Measurements from ENCODE around the gene PEPD. TPM values are rescaled to one million over a fixed set of nuclear protein-coding genes. Genes with fewer than 3 reads are reported as not detected.

The PEPD gene
- total and polyA plus RNA-seq, 10 of the 15 experiments (the other 5 are each of a cell fraction or from before 2014, with no cell fraction given), result 1.4 to 52.0 (median 20.2) TPM

- no peak for TF ChIP-seq NR2C1 (IDR thresholded peaks at IDR 0.05)
- TF ChIP-seq SMAD5 (IDR thresholded peaks at IDR 0.05; ENCODE audit: low read depth), result no peak
- peak; percentile 64; the same call in 1 of the 2 replicates for TF ChIP-seq SIN3A (IDR thresholded peaks at IDR 0.05; ENCODE audit: low read depth, low read length)
- TF ChIP-seq ZNF687 (IDR thresholded peaks at IDR 0.05), result peak; percentile 53
- peak; percentile 34; the same call in 1 of the 2 replicates for TF ChIP-seq ZNF217 (IDR thresholded peaks at IDR 0.05)
- TF ChIP-seq BMI1 (IDR thresholded peaks at IDR 0.05; ENCODE audit: borderline replicate concordance), result no peak
- no peak for TF ChIP-seq BCL3 (IDR thresholded peaks at IDR 0.05; ENCODE audit: borderline replicate concordance, insufficient read depth, low read depth, low read length, poor library complexity, severe bottlenecking)
- TF ChIP-seq, protein P1, sequence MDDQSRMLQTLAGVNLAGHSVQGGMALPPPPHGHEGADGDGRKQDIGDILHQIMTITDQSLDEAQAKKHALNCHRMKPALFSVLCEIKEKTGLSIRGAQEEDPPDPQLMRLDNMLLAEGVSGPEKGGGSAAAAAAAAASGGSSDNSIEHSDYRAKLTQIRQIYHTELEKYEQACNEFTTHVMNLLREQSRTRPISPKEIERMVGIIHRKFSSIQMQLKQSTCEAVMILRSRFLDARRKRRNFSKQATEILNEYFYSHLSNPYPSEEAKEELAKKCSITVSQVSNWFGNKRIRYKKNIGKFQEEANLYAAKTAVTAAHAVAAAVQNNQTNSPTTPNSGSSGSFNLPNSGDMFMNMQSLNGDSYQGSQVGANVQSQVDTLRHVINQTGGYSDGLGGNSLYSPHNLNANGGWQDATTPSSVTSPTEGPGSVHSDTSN (IDR thresholded peaks at IDR 0.05; ENCODE audit: insufficient replicate concordance, low read depth, low read length), result peak; percentile 98
- no peak for TF ChIP-seq POLR2AphosphoS2 (IDR thresholded peaks at IDR 0.05; ENCODE audit: low read depth, low read length)
- TF ChIP-seq, protein P2, sequence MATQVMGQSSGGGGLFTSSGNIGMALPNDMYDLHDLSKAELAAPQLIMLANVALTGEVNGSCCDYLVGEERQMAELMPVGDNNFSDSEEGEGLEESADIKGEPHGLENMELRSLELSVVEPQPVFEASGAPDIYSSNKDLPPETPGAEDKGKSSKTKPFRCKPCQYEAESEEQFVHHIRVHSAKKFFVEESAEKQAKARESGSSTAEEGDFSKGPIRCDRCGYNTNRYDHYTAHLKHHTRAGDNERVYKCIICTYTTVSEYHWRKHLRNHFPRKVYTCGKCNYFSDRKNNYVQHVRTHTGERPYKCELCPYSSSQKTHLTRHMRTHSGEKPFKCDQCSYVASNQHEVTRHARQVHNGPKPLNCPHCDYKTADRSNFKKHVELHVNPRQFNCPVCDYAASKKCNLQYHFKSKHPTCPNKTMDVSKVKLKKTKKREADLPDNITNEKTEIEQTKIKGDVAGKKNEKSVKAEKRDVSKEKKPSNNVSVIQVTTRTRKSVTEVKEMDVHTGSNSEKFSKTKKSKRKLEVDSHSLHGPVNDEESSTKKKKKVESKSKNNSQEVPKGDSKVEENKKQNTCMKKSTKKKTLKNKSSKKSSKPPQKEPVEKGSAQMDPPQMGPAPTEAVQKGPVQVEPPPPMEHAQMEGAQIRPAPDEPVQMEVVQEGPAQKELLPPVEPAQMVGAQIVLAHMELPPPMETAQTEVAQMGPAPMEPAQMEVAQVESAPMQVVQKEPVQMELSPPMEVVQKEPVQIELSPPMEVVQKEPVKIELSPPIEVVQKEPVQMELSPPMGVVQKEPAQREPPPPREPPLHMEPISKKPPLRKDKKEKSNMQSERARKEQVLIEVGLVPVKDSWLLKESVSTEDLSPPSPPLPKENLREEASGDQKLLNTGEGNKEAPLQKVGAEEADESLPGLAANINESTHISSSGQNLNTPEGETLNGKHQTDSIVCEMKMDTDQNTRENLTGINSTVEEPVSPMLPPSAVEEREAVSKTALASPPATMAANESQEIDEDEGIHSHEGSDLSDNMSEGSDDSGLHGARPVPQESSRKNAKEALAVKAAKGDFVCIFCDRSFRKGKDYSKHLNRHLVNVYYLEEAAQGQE (IDR thresholded peaks at IDR 0.05; ENCODE audit: low read depth, low read length), result no peak
- TF ChIP-seq RAD51 (IDR thresholded peaks at IDR 0.05), result no peak
- no peak for TF ChIP-seq FOXM1 (IDR thresholded peaks at IDR 0.05; ENCODE audit: low read depth, low read length)
- no peak for TF ChIP-seq NFYA (IDR thresholded peaks at IDR 0.05; ENCODE audit: borderline replicate concordance, low read depth, low read length)
- TF ChIP-seq ZSCAN29 (IDR thresholded peaks at IDR 0.05), result peak; percentile 10; the same call in 1 of the 2 replicates
- no peak for TF ChIP-seq CBX3 (IDR thresholded peaks at IDR 0.05; ENCODE audit: borderline replicate concordance, low read depth)
- 0 out of 2 replicates have a peak, but pooled peaks have one; percentile 4 for TF ChIP-seq NRF1 (conservative IDR thresholded peaks at IDR 0.05; ENCODE audit: low read depth, low read length)
- TF ChIP-seq IRF5 (IDR thresholded peaks at IDR 0.05; ENCODE audit: borderline replicate concordance), result no peak
- TF ChIP-seq YBX1 (IDR thresholded peaks at IDR 0.05), result no peak
These were observed 147.9 kb downstream of the PEPD start, which contains the start of gene CEBPG (continued) for GRCh38 chr19:33373453-33374235.
